HEK293 (cell line): ENCODE results near the gene SLC2A5.

Experiments used
- CTCF ChIA-PET: fragments of 350-600 bp; formaldehyde crosslinking; extraction: SDS; loops from one replicate; lab custom pipeline; 2021; ENCODE audit warnings: antibody characterized with exemption; lab: Yijun Ruan, JAX
- POLR2A ChIA-PET: fragments of 300-600 bp; formaldehyde crosslinking; extraction: SDS; loops from one replicate; lab custom pipeline; 2020; ENCODE audit warnings: antibody characterized with exemption, inconsistent platforms; lab: Yijun Ruan, JAX
- H3K27ac ChIP-seq: fragments of 200-500 bp; sonication (Bioruptor generic); 2 replicates; pipeline ENCODE4 v1.5.1; 2014; ENCODE audit warnings: low read depth, low read length, control low read depth, inconsistent platforms; ENCODE audit errors: extremely low read depth
- H3K36me3 ChIP-seq, 2 experiments: fragments of 200-500 bp in 1 of 2; sonication (Bioruptor generic) in 1 of 2; 1 replicate in 1 of 2; 2 replicates in 1 of 2; pipeline ENCODE4 v1.5.1; 2014 to 2017; ENCODE audit warnings: inconsistent platforms in 2 of 2, low read length in 2 of 2; ENCODE audit not compliant: control insufficient read depth in 2 of 2, insufficient read depth in 1 of 2
- H3K4me1 ChIP-seq: fragments of 200-500 bp; sonication (Bioruptor generic); 2 replicates; pipeline ENCODE4 v1.5.1; 2014; ENCODE audit warnings: mild to moderate bottlenecking, low read length, inconsistent platforms; ENCODE audit not compliant: control insufficient read depth, insufficient read depth
- H3K4me3 ChIP-seq: 2 replicates; pipeline ENCODE4 v1.5.1; 2011; ENCODE audit warnings: low read depth, mild to moderate bottlenecking, control low read depth, low read length, moderate library complexity
- H3K9me3 ChIP-seq: fragments of 200-500 bp; sonication (Bioruptor generic); 2 replicates; pipeline ENCODE4 v1.5.1; 2014; ENCODE audit warnings: low read depth, low read length, inconsistent platforms; ENCODE audit not compliant: control insufficient read depth, insufficient read depth
- GLI4 ChIP-seq: fragments of 450-650 bp; formaldehyde crosslinking; IDR thresholded peaks from 2 replicates; pipeline ENCODE4 v1.5.1; 2016; ENCODE audit warnings: missing biosample characterization, missing genetic modification characterization
- GLIS1 ChIP-seq: fragments of 450-650 bp; formaldehyde crosslinking; IDR thresholded peaks from 2 replicates; pipeline ENCODE4 v1.5.1; 2016; ENCODE audit warnings: missing biosample characterization, missing genetic modification characterization
- GLIS2 ChIP-seq: fragments of 450-650 bp; formaldehyde crosslinking; IDR thresholded peaks from 2 replicates; pipeline ENCODE4 v1.5.1; 2016; ENCODE audit warnings: missing biosample characterization, missing genetic modification characterization
- KLF9 ChIP-seq: fragments of 450-650 bp; formaldehyde crosslinking; IDR thresholded peaks from 2 replicates; pipeline ENCODE4 v1.5.1; 2016; ENCODE audit warnings: missing biosample characterization, missing genetic modification characterization, low read depth
- MZF1 ChIP-seq: fragments of 450-650 bp; formaldehyde crosslinking; IDR thresholded peaks from 2 replicates; pipeline ENCODE4 v1.5.1; 2017; ENCODE audit warnings: missing biosample characterization, missing genetic modification characterization, borderline replicate concordance
- PRDM1 ChIP-seq: fragments of 450-650 bp; formaldehyde crosslinking; IDR thresholded peaks from 2 replicates; pipeline ENCODE4; 2016; ENCODE audit warnings: missing biosample characterization, missing genetic modification characterization
- SCRT1 ChIP-seq: fragments of 450-650 bp; formaldehyde crosslinking; IDR thresholded peaks from 2 replicates; pipeline ENCODE4 v1.5.1; 2016; ENCODE audit warnings: missing biosample characterization, missing genetic modification characterization, borderline replicate concordance
- YY2 ChIP-seq: fragments of 450-650 bp; formaldehyde crosslinking; IDR thresholded peaks from 2 replicates; pipeline ENCODE4 v1.5.1; 2016; ENCODE audit warnings: missing biosample characterization, missing genetic modification characterization
- ZBTB20 ChIP-seq: fragments of 450-650 bp; formaldehyde crosslinking; IDR thresholded peaks from 2 replicates; pipeline ENCODE4 v1.5.1; 2016; ENCODE audit warnings: missing biosample characterization, missing genetic modification characterization
- ZFHX2 ChIP-seq: fragments of 450-650 bp; formaldehyde crosslinking; conservative IDR thresholded peaks from 2 replicates; pipeline ENCODE4 v1.5.1; 2016; ENCODE audit warnings: missing biosample characterization, missing genetic modification characterization
- ZIC2 ChIP-seq: fragments of 450-650 bp; formaldehyde crosslinking; IDR thresholded peaks from 2 replicates; pipeline ENCODE4 v1.5.1; 2016; ENCODE audit warnings: missing biosample characterization, missing genetic modification characterization
- ZNF155 ChIP-seq: fragments of 450-650 bp; formaldehyde crosslinking; IDR thresholded peaks from 2 replicates; pipeline ENCODE4 v1.5.1; 2016; ENCODE audit warnings: missing biosample characterization, missing genetic modification characterization
- ZNF157 ChIP-seq: fragments of 450-650 bp; formaldehyde crosslinking; IDR thresholded peaks from 2 replicates; pipeline ENCODE4 v1.5.1; 2016; ENCODE audit warnings: missing biosample characterization, missing genetic modification characterization
- ZNF16 ChIP-seq: fragments of 450-650 bp; formaldehyde crosslinking; IDR thresholded peaks from 2 replicates; pipeline ENCODE4 v1.5.1; 2016; ENCODE audit warnings: low read depth, missing biosample characterization, missing genetic modification characterization
- ZNF169 ChIP-seq: fragments of 450-650 bp; formaldehyde crosslinking; IDR thresholded peaks from 2 replicates; pipeline ENCODE4 v1.5.1; 2016; ENCODE audit warnings: missing biosample characterization, missing genetic modification characterization
- ZNF2 ChIP-seq: fragments of 450-650 bp; formaldehyde crosslinking; IDR thresholded peaks from 2 replicates; pipeline ENCODE4 v1.5.1; 2016; ENCODE audit warnings: missing biosample characterization, missing genetic modification characterization
- ZNF324 ChIP-seq: fragments of 450-650 bp; formaldehyde crosslinking; IDR thresholded peaks from 2 replicates; pipeline ENCODE4 v1.5.1; 2016; ENCODE audit warnings: missing biosample characterization, missing genetic modification characterization
- ZNF354C ChIP-seq: fragments of 450-650 bp; formaldehyde crosslinking; IDR thresholded peaks from 2 replicates; pipeline ENCODE4 v1.5.1; 2016; ENCODE audit warnings: missing biosample characterization, missing genetic modification characterization, low read depth, borderline replicate concordance
- ZNF416 ChIP-seq: fragments of 450-650 bp; formaldehyde crosslinking; IDR thresholded peaks from 2 replicates; pipeline ENCODE4 v1.5.1; 2016; ENCODE audit warnings: missing biosample characterization, missing genetic modification characterization
- ZNF548 ChIP-seq: fragments of 450-650 bp; formaldehyde crosslinking; IDR thresholded peaks from 2 replicates; pipeline ENCODE4 v1.5.1; 2016; ENCODE audit warnings: missing biosample characterization, missing genetic modification characterization
- ZNF558 ChIP-seq: fragments of 450-650 bp; formaldehyde crosslinking; IDR thresholded peaks from 2 replicates; pipeline ENCODE4 v1.5.1; 2016; ENCODE audit warnings: missing biosample characterization, missing genetic modification characterization
- ZNF658 ChIP-seq: fragments of 450-650 bp; formaldehyde crosslinking; IDR thresholded peaks from 2 replicates; pipeline ENCODE4; 2016; ENCODE audit warnings: missing biosample characterization, missing genetic modification characterization
- ZNF747 ChIP-seq: fragments of 450-650 bp; formaldehyde crosslinking; IDR thresholded peaks from 2 replicates; pipeline ENCODE4 v1.5.1; 2016; ENCODE audit warnings: missing biosample characterization, missing genetic modification characterization
- ZSCAN30 ChIP-seq: fragments of 450-650 bp; IDR thresholded peaks from 2 replicates; pipeline ENCODE4 v1.5.1; 2018; ENCODE audit warnings: missing biosample characterization, mild to moderate bottlenecking, missing genetic modification characterization, moderate library complexity
- TF ChIP-seq, protein P1 (sequence below): fragments of 450-650 bp; formaldehyde crosslinking; IDR thresholded peaks from 2 replicates; pipeline ENCODE4 v1.5.1; 2016; ENCODE audit warnings: missing biosample characterization, missing genetic modification characterization
- TF ChIP-seq, protein P2 (sequence below): fragments of 450-650 bp; formaldehyde crosslinking; IDR thresholded peaks from 2 replicates; pipeline ENCODE4 v1.5.1; 2017; ENCODE audit warnings: missing biosample characterization, mild to moderate bottlenecking, missing genetic modification characterization, moderate library complexity

Gene SLC2A5

DNA sequence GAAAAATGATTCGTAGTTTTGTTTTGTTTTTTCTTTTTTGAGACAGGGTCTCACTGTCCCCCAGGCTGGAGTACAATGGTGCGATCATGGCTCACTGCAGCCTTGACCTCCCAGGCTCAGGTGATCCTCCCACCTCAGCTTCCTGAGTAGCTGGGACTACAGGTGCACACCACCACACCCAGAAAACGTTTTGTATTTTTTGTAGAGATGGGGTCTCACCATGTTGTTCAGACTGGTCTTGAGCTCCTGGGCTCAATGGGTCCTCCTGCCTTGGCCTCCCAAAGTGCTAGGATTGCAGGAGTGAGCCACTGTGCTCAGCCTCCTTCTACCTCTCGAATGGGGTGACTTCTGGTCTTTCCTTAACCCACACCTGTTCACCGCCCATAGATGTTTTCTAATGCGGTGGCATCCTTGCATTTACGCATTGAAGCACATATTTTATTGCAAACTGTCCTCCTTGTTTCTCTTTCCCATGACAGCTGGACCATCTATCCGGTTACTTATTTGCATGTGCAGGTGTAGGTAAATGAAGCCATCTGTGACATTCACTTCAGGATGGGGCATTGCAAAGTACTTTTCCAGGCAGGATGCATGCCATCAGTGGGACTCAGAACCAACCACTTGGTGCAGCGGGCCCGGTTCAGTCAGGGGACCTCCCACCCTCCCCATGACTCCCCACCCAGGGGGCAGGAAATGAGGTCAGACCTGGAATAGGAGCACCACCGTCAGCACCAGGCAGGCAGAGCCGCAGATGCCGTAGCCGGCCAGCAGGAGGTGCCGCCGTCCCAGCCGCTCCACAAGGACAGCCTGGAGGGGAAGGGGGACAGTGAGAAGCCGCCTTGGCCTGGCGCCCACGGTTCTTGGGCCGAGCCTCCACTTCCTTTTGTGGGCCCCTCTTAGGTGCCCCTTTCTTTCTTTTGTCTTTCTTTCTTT is 59.7 kb downstream of the SLC2A5 start:
- Histone ChIP-seq H3K4me1 (no peaks in the 10 kb centered on the region), H3K4me3 (no peak overlapping the region), H3K9me3 (no peaks in the 10 kb centered on the region), H3K27ac (no peak overlapping the region), H3K36me3 (no peaks in the 10 kb centered on the region)
- no peak for TF ChIP-seq SCRT1
- 0 out of 2 replicates have a peak, but pooled peaks have one; percentile 40 for TF ChIP-seq ZNF2 (tag by site-specific recombination)
- TF ChIP-seq ZNF169, result no peak
- no peak for TF ChIP-seq ZNF155 (tag by site-specific recombination)
- TF ChIP-seq ZNF157 (tag by site-specific recombination), result no peak
- TF ChIP-seq GLI4 (tag by site-specific recombination), result no peak
- TF ChIP-seq ZNF16 (tag by site-specific recombination), result no peak
- 0 out of 2 replicates have a peak, but pooled peaks have one; percentile 11 for TF ChIP-seq GLIS1 (tag by site-specific recombination)
- no peak for TF ChIP-seq ZNF658 (tag by site-specific recombination)
- TF ChIP-seq ZNF354C (tag by site-specific recombination), result no peak
- TF ChIP-seq ZNF324 (tag by site-specific recombination), result no peak
- TF ChIP-seq, protein P1, sequence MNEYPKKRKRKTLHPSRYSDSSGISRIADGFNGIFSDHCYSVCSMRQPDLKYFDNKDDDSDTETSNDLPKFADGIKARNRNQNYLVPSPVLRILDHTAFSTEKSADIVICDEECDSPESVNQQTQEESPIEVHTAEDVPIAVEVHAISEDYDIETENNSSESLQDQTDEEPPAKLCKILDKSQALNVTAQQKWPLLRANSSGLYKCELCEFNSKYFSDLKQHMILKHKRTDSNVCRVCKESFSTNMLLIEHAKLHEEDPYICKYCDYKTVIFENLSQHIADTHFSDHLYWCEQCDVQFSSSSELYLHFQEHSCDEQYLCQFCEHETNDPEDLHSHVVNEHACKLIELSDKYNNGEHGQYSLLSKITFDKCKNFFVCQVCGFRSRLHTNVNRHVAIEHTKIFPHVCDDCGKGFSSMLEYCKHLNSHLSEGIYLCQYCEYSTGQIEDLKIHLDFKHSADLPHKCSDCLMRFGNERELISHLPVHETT (tag by site-specific recombination), result no peak
- TF ChIP-seq ZNF416 (tag by site-specific recombination), result no peak
- TF ChIP-seq YY2 (tag by site-specific recombination), result no peak
- 0 out of 2 replicates have a peak, but pooled peaks have one; percentile 23 for TF ChIP-seq ZIC2
- no peak for TF ChIP-seq KLF9 (tag by site-specific recombination)
- no peak for TF ChIP-seq ZNF548 (tag by site-specific recombination)
- no peak for TF ChIP-seq ZNF747
- TF ChIP-seq ZFHX2 (tag by site-specific recombination), result no peak
- TF ChIP-seq, protein P2, sequence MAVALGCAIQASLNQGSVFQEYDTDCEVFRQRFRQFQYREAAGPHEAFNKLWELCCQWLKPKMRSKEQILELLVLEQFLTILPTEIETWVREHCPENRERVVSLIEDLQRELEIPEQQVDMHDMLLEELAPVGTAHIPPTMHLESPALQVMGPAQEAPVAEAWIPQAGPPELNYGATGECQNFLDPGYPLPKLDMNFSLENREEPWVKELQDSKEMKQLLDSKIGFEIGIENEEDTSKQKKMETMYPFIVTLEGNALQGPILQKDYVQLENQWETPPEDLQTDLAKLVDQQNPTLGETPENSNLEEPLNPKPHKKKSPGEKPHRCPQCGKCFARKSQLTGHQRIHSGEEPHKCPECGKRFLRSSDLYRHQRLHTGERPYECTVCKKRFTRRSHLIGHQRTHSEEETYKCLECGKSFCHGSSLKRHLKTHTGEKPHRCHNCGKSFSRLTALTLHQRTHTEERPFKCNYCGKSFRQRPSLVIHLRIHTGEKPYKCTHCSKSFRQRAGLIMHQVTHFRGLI, result no peak
- TF ChIP-seq MZF1 (tag by site-specific recombination), result no peak
- TF ChIP-seq PRDM1 (tag by site-specific recombination), result no peak
- TF ChIP-seq ZSCAN30 (tag by site-specific recombination), result no peak
- no peak for TF ChIP-seq ZBTB20 (tag by site-specific recombination)
- peak; percentile 39; the same call in 1 of the 2 replicates for TF ChIP-seq GLIS2
- TF ChIP-seq ZNF558 (tag by site-specific recombination), result no peak
- ChIA-PET POLR2A (interaction anchor here (0.6 kb wide), 1 partner anchor 145 kb away, joined by 3 read pairs; no protein-coding TSS in a partner anchor), CTCF (interaction anchor here (0.6 to 1.4 kb wide), 5 partner anchors 20 to 93 kb away, joined by 3 to 6 read pairs (median 3); no protein-coding TSS in a partner anchor)
